Measurements from ENCODE around the gene CCIN.
A peak's percentile ranks its signal among the peaks of the same experiment; 100 is the strongest.
"Not testable (repeated sequence)": the region's sequence is repeated elsewhere in the genome, so short reads cannot be mapped to it uniquely, and the experiment has no call there.

Gene CCIN

DNA sequence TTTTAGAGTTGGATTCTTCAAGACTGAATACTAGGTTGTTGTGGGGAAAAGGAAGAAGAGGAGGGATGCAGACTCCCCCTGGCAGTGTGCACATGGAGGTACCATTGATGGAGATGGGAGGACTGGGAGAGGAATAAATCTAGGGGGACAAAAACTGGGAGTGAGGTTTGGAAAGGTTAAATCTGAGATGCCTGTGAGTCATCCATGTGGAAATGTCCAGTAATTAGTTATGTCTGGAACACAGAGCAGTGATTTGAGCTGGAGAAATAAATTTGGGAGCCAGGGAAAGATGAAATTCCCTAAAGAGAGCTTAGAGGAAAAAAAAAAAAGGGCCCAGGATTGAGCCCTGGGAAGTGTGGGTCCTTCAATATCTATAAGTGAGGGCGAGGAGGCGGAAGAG is 8.0 kb upstream of the CCIN start:
- no peak for DNase-seq

DNA sequence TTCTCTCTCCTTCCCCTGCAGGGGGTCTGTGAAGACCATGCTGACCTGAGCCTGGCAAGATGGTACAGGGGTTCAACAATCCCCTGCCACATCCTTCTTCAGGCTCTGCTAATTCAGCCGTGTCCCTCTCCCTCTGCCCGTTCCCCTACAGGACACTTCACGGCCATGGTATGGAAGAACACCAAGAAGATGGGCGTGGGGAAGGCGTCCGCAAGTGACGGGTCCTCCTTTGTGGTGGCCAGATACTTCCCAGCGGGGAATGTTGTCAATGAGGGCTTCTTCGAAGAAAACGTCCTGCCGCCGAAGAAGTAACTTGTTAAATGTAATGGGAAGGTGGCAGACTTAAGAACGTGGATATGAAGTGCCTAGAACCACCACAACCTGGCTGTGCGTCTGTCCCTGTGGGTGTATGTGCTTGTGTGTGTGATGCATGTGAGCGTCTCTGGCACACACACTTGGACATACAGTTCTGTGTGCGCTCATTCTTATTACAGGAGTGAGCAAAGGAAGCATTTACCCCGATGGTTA is 6.9 kb upstream of the CCIN start:
- no peak for DNase-seq

DNA sequence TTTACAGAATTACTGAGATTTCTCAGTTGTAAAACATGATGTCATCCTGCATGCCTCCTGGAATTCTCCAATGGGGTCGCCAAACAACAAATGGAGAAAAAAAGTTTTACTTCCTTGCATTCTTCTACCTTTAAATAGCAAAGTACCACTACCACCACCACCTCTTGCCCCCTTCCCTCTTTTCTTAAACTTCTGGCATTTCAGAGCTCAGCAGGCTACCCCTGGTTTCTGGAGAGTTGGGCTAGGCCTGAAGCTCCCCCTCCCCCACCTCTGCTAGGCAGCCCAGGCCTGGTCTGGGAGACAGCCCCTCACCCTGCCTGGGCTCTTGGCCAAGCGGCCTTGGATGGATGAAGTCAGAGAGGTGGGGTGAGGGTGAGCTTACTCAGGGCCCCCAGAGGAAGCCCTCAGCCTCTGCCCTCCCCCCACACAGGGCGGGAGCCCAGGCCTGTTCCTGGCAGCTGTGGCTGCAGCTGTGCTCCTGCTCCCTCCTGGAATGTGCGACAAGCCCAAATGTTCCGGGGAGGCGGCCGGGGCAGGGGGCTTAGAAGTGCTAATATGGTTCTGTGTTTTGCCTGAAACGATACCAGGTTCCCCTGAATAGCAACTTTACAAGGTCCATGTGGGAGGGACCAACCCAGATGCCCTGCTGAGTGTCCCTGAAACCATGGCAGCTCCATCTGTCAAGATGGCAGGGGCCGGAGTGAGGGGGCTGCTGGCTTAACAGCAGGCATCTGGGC is 6.0 kb upstream of the CCIN start:
- DNase-seq, result no peak

DNA sequence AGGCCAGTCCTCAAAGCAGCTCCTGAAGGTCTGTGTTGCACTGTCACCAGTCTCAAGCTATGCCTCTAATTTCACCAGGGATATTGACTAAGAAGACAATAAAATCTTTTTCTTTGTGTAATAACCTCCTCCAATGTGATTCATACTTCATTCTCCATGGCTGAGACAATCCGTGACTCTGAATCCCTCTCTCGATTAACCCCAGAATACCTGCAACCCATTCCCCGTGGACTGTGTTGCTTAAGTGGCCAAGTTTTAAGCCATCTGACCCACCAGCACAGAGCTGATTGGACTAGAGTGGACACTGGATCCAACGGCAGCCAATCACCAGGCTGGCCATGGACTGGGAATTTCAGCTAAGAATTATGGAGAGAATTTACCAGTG is 5.4 kb upstream of the CCIN start:
- DNase-seq, result no peak

DNA sequence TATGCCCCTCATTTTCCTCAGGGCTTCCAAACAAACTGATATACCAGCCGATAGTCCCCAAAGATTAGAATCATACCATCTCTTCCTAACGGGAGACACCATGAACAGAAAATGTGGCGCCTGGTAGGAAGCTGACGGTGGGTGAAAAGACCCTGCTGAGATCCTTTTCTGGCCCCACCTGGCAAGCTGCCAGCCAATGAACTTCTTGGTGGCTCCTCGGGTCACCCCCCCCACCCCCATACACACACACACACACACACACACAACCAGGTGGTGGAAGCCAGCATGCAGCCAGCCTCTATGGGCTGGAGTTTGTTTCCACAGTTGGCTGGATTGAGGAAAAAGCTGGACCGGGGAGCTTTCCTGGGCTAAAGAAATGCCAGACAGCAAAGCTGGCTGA is 4.8 kb upstream of the CCIN start:
- no peak for DNase-seq

DNA sequence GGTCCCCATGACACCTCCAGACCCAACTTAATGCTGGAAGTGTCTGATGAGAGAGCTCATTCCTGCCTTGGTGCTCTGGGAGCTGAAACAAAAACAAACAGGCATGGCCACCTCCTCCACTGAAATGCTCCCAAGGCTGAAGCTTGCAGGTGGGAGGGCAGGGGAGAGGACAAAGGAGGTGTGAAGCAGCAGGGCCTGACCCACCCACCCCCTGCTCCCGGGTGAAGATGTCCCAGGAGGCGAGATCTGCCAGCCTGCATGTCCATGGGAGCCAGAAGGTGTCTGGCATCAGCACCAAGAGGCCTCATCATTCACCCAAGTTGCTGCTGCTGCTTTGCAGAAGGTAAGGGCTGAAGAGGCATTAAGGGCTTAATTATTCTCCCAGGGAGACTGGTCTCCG is 4.2 kb upstream of the CCIN start:
- no peak for DNase-seq

DNA sequence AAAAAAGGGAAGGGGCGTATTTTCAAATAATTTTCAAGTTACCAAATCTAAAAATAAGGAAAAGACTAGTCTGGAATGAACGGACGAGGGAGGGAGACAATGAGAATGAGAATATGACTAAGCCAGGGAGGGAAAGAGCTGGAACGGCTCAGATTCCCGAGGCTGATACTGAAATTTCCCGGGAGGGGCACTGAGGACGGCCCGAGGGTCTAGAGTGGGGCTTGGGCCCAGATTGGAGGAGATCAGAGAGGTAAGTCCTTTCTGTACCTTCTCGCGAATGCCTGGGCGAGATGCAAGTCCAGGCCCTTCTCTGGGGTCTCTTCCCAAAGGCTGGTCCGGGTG is 3.4 kb upstream of the CCIN start:
- DNase-seq, result no peak

DNA sequence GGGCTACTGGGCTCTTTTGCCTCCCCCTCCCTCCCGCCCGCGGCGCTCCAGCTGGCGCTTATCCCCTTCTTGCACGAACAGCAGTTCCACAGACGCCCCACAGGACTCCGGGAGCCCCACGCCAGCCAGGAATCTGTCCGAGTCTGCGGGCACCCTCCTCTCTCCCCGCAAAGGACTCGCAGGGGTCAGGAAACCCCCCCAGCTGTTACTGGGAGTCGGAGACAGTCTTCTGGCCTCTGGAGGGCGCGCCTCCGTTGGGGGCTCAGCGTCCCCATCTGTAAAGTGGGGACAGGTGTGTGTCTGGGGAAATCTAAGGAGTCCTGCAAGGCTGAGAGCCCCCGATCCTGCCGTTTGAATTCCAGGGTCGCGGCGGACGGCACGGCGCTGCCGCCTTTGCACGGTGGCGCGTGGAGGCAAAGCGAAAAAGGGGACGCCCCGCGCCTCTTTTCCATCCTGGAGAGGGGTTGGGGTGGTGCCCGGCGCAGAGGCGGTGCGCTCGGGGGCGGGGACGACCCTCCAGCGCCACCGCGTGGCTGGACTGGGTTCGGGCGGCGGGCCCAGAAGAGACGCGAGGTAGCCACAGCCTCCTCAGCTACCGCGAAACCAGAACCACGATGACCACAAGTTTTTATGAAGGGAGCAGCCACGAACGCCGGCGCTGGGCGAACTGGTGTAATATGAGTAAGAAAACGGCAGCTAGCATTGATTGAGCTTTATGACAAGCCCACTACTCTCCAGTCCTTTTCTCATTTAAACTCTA is 2.8 kb upstream of the CCIN start:
- peak; percentile 50 for DNase-seq

DNA sequence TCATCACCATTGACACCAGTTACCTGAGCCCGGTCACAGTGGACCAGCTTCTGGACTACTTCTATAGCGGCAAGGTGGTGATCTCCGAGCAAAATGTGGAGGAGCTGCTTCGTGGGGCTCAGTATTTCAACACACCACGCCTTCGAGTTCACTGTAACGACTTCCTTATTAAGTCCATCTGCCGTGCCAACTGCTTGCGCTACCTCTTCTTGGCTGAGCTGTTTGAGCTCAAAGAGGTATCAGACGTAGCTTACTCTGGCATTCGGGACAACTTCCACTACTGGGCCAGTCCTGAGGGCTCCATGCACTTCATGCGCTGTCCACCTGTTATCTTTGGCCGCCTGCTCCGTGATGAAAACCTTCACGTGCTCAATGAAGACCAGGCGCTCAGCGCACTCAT is 520 bp downstream of the CCIN start:
- DNase-seq, result no peak

DNA sequence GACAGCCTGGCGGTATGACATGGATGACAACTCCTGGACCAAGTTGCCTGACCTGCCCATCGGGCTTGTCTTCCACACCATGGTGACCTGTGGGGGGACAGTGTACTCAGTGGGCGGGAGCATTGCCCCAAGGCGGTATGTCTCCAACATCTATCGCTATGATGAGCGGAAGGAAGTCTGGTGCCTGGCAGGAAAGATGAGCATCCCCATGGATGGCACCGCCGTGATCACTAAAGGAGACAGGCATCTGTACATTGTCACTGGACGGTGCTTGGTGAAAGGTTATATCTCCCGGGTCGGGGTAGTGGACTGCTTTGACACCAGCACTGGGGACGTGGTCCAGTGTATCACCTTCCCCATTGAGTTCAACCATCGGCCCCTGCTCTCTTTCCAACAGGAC is 1.3 kb downstream of the CCIN start:
- DNase-seq, result no peak

DNA sequence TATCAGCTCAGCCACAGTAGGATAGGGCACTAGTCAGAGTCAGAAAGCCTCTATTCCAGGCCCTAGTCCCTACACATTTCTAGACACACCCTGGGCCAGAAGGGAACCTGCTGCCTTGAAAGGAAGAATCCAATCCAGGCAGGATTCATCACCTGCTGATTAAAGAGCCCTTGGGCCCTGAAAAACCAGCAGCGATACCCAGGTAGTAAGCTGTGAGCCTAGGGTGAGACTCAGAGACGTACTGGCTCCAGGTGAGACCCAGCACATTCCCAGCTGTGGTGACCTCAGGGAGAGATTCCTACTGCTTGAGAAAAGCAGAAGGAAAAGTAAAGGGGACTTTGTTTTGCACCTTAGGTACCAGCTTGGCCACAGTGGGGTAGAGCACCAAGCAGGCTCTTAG is 4.7 kb downstream of the CCIN start:
- no peak for DNase-seq

DNA sequence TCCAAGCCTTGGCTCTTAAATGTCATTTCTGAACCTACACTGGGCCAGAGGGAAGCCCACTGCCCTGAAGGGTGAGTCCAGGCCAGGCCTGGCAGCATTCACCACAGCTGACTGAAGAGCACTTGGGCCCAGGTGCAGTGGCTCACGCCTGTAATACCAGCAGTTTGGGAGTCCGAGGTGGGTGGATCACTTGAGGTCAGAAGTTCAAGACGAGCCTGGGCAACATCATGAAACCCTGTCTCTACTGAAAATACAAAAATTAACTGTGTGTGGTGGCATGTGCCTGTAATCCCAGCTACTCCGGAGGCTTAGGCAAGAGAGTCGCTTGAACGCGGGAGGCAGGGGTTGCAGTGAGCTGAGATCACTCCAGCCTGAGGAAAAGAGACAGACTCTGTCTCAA is 5.1 kb downstream of the CCIN start:
- no peak for DNase-seq

DNA sequence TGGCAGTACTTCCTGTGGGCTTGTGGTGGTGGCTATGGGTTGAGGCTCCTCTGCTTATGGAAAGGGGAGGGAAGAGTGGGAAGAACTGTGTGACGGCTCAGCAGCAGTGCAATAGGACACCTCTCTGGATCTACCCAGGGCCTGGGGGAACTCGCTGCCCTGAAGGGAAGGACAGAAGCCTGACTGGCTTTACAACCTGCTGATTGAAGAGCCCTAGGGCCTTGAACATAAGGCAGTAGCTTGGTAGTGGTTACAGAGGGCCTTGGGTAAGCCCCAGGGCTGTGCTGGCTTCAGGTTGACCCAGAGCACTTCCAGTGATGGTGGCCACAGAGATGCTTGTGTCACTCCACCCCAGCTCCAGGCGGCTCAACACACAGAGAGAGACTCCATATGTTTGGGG is 5.5 kb downstream of the CCIN start:
- no peak for DNase-seq

DNA sequence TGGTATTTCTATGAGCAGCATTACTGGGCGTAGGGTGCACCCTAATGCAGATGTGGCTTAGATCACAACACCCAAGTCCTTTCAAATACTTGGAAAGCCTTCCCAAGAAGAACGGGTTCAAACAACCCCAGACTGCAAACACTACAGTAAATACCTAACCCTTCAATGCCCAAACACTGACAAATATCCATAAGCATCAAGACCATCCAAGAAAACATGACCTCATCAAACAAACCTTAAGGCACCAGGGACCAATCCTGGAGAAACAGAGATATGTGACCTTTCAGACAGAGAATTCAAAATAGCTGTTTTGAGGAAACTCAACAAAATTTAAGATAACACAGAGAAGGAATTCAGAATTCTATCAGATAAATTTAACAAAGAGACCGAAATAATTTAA is 6.0 kb downstream of the CCIN start:
- DNase-seq, result not testable (repeated sequence)

DNA sequence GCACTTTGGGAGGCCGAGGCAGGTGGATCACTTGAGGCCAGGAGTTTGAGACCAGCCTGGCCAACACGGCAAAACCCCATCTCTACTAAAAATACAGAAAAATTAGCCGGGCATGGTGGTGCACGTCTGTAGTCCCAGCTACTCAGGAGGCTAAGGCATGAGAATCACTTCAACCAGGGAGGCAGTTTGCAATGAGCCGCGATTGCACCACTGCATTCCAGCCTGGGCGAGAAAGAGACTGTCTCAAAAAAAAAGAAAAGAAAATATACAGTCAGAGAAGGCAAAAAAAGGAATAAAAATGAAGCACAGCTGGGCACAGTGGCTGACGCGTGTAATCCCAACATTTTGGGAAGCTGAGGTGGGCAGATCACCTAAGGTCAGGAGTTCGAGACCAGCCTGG is 7.3 kb downstream of the CCIN start:
- DNase-seq, result not testable (repeated sequence)

DNA sequence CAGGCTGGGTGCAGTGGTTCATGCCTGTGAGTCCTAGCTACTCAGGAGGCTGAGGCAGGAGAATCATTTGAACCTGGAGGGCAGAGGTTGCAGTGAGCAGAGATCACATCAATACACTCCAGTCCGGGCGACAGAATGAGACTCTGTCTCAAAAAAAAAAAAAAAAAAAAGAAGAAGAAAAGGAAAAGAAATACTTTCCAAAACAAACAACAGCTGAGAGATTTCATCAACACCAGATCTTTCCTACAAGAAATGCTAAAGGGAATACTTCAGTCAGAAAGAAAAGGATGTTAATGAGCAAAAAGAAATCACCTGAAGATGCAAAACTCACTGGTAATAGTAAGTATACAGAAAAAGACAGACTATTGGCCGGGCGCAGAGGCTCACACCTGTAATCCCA is 8.4 kb downstream of the CCIN start:
- no peak for DNase-seq

DNA sequence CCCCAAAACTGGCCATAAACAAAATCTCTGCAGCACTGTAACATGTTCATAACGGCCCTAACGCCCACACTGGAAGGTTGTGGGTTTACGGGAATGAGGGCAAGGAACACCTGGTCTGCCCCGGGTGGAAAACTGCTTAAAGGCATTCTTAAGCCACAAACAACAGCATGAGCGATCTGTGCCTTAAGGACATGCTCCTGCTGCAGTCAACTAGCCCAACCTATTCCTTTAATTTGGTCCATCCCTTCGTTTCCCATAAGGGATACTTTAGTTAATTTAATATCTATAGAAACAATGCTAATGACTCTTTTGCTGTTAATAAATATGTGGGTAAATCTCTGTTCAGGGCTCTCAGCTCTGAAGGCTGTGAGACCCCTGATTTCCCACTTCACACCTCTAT is 11.1 kb downstream of the CCIN start:
- not testable (repeated sequence) for DNase-seq

DNA sequence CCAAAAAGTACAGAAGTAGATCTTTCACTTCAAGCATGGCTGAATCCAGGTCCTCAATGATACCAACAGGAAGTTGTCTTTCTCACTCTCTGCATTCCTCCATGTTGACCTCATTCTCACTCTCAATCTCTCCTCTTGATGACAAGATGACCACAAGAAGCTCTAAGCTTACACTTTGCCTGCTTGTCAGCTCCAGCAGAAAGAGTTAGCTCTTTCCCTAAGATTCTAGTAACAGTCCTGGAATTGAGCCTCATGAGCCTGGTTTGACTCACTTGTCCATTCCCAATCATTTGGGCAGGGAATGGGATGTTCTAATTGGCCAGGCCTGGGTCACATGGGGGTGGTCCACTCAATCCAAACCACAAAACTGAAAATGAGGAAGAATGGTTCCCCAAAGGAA is 18.2 kb downstream of the CCIN start:
- DNase-seq, result no peak

DNA sequence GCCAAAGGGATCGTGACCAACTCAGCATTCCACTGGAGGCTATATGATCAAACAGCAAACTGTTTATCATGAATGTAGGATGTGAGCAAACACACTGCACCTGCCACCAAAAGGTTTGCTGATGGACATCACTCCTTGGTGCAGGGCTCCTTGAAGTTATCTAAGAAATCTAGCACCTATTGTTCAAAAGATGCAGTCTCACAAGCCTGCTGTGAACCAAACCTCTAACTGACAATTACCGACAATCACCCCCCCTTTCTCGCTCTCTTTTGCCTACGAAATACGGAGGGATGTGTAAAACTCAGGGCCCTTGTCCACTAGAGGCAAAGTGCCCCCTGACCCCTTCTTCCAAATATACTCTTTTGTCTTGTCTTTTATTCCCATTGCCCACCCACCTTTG is 19.0 kb downstream of the CCIN start:
- no peak for DNase-seq

DNA sequence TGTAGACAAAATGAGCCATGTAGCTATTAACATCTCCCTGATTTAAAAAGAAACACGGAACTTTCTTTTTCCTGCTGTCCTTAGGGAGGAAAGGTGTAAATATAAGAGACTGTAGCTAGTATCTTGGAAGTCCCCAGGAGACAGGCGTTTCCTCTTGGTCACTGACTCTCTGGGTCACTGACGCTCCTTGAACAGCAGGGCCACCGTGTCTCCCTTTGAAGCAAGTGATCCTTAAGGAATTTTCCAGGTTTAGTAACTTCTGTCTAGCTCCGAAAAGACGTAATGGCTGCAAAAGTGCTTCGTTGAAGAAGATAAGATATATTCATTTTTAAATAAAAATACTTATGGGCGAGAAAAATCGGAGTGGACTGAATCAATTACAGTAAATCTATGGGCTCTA is 20.8 kb downstream of the CCIN start:
- no peak for DNase-seq

DNA sequence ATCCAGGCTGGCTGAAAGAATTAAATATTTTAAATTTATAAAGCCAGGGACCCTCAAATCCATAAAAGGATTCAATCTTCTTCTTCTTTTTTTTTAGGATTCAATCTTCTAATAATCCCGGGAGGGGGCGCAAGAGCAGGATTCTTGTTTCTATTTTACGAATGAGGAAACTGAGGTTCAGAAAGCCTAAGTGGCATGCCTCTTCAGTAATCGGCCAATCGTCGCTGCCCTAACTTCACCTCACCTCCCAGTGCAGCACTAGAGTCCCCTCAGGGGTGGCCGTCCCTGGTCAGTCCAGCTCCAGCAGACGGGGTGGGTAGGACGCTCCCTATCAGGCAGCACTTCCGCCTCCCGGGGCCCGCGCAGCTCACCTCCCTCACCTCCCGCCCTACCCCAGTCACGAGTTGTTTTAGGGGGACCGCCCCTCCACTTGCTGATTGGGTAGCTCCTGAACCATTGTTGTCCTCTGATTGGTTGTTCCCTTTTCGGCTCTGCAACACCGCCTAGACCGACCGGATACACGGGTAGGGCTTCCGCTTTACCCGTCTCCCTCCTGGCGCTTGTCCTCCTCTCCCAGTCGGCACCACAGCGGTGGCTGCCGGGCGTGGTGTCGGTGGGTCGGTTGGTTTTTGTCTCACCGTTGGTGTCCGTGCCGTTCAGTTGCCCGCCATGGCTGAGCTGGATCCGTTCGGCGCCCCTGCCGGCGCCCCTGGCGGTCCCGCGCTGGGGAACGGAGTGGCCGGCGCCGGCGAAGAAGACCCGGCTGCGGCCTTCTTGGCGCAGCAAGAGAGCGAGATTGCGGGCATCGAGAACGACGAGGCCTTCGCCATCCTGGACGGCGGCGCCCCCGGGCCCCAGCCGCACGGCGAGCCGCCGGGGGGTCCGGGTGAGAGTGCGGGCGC is 21.5 kb downstream of the CCIN start, which contains the start of gene CLTA:
TSS of gene CLTA (plus strand) at position 534 of the 902 bp plus-strand sequence. CDS start at position 670, 136 bp downstream.
- DNase-seq, result peak; percentile 88

DNA sequence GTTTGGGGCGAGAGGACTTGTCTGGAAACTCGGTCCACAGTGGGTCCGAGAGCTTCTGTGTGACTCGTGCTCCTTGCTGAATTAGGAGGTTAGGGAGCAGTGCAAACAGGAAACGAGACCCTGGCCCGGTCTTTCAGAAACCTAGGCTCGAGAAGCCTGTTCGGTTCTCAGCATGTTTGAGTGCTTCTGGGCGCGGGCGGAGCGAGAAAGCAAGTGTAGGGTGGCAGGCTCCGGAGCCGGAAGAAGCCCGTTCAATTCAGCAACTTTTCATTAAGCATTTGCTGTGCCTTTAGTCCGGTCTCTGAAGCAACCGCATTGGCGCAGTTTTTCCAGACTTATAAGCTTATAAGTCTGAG is 22.1 kb downstream of the CCIN start:
- no peak for DNase-seq

DNA sequence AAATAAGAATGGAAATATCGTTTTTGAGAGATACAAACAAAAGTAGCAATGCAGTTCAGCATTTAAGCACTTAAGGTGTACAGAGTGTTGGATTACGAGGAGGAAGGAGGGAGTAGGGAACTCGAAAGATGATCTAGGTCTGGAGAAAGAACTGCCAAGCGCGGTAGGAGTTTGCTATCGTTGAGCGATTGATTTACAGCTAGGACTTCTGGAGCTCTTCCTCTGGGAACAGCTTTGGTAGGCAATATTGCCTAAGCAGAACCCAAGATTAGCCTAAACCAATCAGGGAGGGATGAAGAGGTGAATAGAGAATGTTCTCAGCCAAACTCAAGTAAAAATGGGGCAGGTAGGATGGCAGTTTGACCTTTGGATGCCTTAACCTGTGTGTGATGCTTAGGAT is 22.5 kb downstream of the CCIN start:
- no peak for DNase-seq

DNA sequence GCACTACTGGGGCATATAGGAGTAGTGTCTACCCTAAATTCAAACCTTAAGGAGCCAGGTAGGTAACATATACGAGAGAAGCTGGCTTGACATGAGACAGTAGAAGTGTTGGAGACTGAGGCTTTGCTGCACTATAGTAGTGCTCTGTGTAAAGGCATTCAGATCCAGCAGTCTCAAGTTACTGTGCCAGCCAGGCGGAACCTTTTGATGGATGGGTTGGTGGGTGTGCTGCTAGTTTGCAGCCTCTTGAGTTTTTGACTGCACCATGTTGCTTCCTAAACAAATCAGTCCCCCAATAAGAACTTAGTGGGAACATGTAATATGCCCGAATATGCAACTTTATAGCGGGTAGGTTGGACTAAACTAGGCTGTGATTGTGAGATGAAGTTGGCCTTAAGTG is 23.0 kb downstream of the CCIN start:
- no peak for DNase-seq

All from KG1 (cell line).